DND-41 (cell line): Measurements from ENCODE around the gene ABCA12.

Experiments used
- ATAC-seq: fragments of 200-7000 bp; cut with Tn5 transposase; 3 replicates; pipeline ENCODE4 v1.9.1; 2021; ENCODE audit warnings: low read depth; ENCODE audit not compliant: insufficient read depth
- DNase-seq: peaks from one replicate; pipeline ENCODE4 v3.0.0-alpha.2; 2020
- H2AFZ ChIP-seq: 2 replicates; pipeline ENCODE4 v1.6.0; 2012; ENCODE audit warnings: low read depth, low read length
- H3K27ac ChIP-seq: 2 replicates; pipeline ENCODE4 v1.5.1; 2012; ENCODE audit warnings: low read length, inconsistent platforms
- H3K27me3 ChIP-seq: fragments of 200-600 bp; sonication (generic); 2 replicates; pipeline ENCODE4 v1.6.0; 2012; ENCODE audit warnings: low read length, mild to moderate bottlenecking, inconsistent platforms; ENCODE audit not compliant: insufficient read depth, poor library complexity
- H3K36me3 ChIP-seq: 2 replicates; pipeline ENCODE4 v1.5.1; 2012; ENCODE audit warnings: low read length, inconsistent platforms; ENCODE audit not compliant: insufficient read depth
- H3K4me1 ChIP-seq: 2 replicates; pipeline ENCODE4 v1.5.1; 2012; ENCODE audit warnings: mild to moderate bottlenecking, low read length; ENCODE audit not compliant: insufficient read depth
- H3K4me2 ChIP-seq: 2 replicates; pipeline ENCODE4 v1.6.0; 2012; ENCODE audit warnings: mild to moderate bottlenecking, moderate library complexity, low read length, inconsistent platforms; ENCODE audit not compliant: insufficient read depth
- H3K4me3 ChIP-seq, 2 experiments: fragments of 200-600 bp in 1 of 2; shearing (Covaris generic) in 1 of 2; 2 replicates each; pipeline ENCODE4 v1.5.1; 2012 to 2016; ENCODE audit warnings: inconsistent platforms in 2 of 2, low read length in 2 of 2, mild to moderate bottlenecking in 2 of 2, low read depth in 1 of 2, moderate library complexity in 1 of 2
- H3K79me2 ChIP-seq: 2 replicates; pipeline ENCODE4 v1.6.0; 2012; ENCODE audit warnings: low read length, inconsistent platforms; ENCODE audit not compliant: insufficient read depth
- H3K9ac ChIP-seq: 2 replicates; pipeline ENCODE4 v1.6.0; 2012; ENCODE audit warnings: low read depth, mild to moderate bottlenecking, inconsistent platforms, low read length, moderate library complexity
- H3K9me3 ChIP-seq: 2 replicates; pipeline ENCODE4 v1.5.1; 2012; ENCODE audit warnings: low read length, moderate library complexity, mild to moderate bottlenecking, inconsistent platforms; ENCODE audit not compliant: insufficient read depth, severe bottlenecking
- H4K20me1 ChIP-seq: 2 replicates; pipeline ENCODE4 v1.6.0; 2012; ENCODE audit warnings: low read length; ENCODE audit not compliant: insufficient read depth
- EZH2 ChIP-seq: IDR thresholded peaks from 3 replicates; pipeline ENCODE4 v1.6.1; 2012; ENCODE audit warnings: borderline replicate concordance, low read depth, mild to moderate bottlenecking, moderate library complexity, low read length, inconsistent platforms; ENCODE audit not compliant: severe bottlenecking
- TF ChIP-seq, protein P1 (sequence below): IDR thresholded peaks from 2 replicates; pipeline ENCODE4 v1.5.1; 2012; ENCODE audit warnings: borderline replicate concordance, low read length, moderate library complexity, mild to moderate bottlenecking; ENCODE audit not compliant: poor library complexity, severe bottlenecking; ENCODE audit errors: extremely low read depth

ABCA12 gene

DNA sequence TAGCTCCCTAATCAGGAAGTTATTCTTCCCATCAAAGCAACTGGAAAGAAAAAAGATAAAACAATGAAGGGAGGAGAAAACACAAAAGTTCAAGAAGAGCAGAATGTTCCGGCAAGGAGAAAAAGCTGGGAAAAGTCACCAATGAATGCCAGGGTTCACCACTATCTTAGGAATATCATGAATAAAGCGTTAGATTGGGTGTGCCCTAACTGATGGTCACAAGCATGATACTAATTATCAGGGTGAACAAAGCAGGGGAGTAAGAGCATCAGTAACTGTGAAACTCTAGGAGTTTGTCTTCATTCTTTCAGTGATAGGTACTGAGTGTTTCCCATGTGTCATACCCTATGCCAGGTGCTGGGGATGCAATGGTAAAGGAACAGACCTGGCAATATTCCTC, 115.5 kb downstream of the ABCA12 start:
- Histone ChIP-seq H4K20me1 (no peaks in the 10 kb centered on the region), H3K9ac (no peak overlapping the region), H3K9me3 (no peaks in the 10 kb centered on the region), H3K27ac (no peak overlapping the region), H3K79me2 (no peaks in the 10 kb centered on the region), H3K36me3 (no peaks in the 10 kb centered on the region), H3K4me1 (no peaks in the 10 kb centered on the region), H3K27me3 (no peaks in the 10 kb centered on the region), H3K4me3 (no peak overlapping the region), H2AFZ (no peak overlapping the region), H3K4me2 (no peak overlapping the region)
- TF ChIP-seq, protein P1, sequence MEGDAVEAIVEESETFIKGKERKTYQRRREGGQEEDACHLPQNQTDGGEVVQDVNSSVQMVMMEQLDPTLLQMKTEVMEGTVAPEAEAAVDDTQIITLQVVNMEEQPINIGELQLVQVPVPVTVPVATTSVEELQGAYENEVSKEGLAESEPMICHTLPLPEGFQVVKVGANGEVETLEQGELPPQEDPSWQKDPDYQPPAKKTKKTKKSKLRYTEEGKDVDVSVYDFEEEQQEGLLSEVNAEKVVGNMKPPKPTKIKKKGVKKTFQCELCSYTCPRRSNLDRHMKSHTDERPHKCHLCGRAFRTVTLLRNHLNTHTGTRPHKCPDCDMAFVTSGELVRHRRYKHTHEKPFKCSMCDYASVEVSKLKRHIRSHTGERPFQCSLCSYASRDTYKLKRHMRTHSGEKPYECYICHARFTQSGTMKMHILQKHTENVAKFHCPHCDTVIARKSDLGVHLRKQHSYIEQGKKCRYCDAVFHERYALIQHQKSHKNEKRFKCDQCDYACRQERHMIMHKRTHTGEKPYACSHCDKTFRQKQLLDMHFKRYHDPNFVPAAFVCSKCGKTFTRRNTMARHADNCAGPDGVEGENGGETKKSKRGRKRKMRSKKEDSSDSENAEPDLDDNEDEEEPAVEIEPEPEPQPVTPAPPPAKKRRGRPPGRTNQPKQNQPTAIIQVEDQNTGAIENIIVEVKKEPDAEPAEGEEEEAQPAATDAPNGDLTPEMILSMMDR = no peak
- TF ChIP-seq EZH2 = no peak
- no peak for DNase-seq
- no peak for ATAC-seq

DNA sequence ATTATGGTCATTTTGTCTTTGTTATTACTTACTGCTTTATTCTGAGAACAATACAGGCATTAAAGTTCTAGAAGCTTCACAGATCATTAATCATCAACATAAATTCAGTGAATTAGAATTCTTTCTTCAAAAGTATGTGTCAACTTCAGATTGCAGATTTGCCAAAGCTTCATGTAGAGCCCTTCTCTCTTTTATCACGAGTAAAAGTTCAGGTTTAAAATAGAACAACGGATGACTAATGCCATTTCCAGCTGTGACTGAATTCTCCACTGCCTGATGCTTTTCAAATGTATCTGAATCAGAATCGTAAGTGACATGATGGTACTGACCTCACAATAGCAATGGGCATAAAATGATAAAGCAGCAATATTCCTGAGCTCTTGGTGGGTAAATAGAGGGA, 116.0 kb downstream of the ABCA12 start:
- H3K4me3 ChIP-seq = no peak overlapping the region
- no peaks in the 10 kb centered on the region for H3K27me3 ChIP-seq
- H3K36me3 ChIP-seq = no peaks in the 10 kb centered on the region
- TF ChIP-seq, protein P1 = no peak
- TF ChIP-seq EZH2 = no peak
- no peaks in the 10 kb centered on the region for H4K20me1 ChIP-seq
- H3K4me1 ChIP-seq = no peaks in the 10 kb centered on the region
- H3K79me2 ChIP-seq = no peaks in the 10 kb centered on the region
- H2AFZ ChIP-seq = no peak overlapping the region
- H3K4me2 ChIP-seq = no peak overlapping the region
- no peak overlapping the region for H3K27ac ChIP-seq
- no peak for ATAC-seq
- DNase-seq = no peak
- H3K9ac ChIP-seq = no peak overlapping the region
- H3K9me3 ChIP-seq = no peaks in the 10 kb centered on the region

DNA sequence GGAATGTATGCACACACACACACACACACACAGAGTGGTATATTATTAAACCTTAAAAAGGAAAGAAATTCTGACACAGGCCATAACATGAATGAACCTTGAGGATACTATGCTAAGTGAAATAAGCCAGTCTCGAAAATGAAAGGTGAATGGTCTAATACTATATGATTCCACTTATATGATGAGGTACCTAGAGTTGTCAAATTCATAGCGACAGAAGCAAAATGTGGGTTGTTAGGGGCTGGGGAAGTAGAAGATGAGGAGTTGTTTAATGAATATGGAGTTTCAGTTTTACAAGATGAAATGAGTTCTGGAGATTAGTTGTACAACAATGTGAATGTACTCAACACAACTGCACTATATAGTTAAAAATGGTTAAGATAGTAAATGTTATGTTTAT, 118.1 kb downstream of the ABCA12 start:
- Histone ChIP-seq H3K4me3 (no peak overlapping the region), H3K4me2 (no peak overlapping the region), H3K27me3 (no peaks in the 10 kb centered on the region), H3K79me2 (no peaks in the 10 kb centered on the region), H3K9ac (no peak overlapping the region), H2AFZ (no peak overlapping the region), H3K27ac (no peak overlapping the region), H3K36me3 (no peaks in the 10 kb centered on the region), H4K20me1 (no peaks in the 10 kb centered on the region), H3K9me3 (no peaks in the 10 kb centered on the region), H3K4me1 (no peaks in the 10 kb centered on the region)
- TF ChIP-seq EZH2 = no peak
- TF ChIP-seq, protein P1 = no peak
- no peak for ATAC-seq
- DNase-seq = no peak
